CD4-positive, alpha-beta T cell treated with Interleukin-17A for 1 hour (primary cell): ENCODE data around the gene OCEL1.

Experiments
- DNase-seq: peaks from one replicate; pipeline ENCODE4 v3.0.0-alpha.2; 2020

The OCEL1 gene

GRCh38 chr19:17240826-17241399, 14.9 kb downstream of the OCEL1 start:
- no peak for DNase-seq

- DNase-seq: no peak
Observed at GRCh38 chr19:17242431-17243208, 16.6 kb downstream of the OCEL1 start.

GRCh38 chr19:17243211-17243829, 17.3 kb downstream of the OCEL1 start:
- no peak for DNase-seq

GRCh38 chr19:17243830-17244617, 18.0 kb downstream of the OCEL1 start:
- DNase-seq: no peak

- DNase-seq: peak; percentile 10
Observed at GRCh38 chr19:17244618-17245534, 18.9 kb downstream of the OCEL1 start.

DNA sequence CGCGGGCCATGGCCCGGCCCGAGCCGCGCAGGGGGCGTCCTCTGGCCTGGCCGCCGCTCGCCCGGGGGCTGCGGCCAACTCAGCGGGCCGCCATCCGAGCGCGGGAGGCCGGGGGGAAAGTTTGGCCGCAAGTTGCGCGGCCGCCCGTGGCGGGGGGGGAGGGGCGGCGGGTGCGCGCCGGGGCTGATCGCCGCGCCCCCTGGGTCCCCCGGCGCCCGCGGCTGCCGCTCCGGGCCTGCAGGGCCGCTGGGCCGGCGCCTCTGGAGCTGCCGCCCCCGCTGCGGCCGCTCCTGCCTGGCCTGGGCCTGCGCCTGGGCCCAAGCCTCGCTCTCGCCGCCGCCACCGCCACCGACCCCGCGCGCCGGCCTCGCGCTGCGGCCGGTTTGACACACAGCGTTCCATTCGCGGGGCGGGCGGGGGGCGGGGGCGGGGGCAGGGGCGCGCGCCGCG, 19.5 kb downstream of the OCEL1 start, which contains the start of gene NR2F6:
Gene NR2F6 (minus strand): TSS at position 385 of the 450 bp plus-strand sequence. CDS start 699 bp downstream, outside the sequence.
- no peak for DNase-seq

GRCh38 chr19:17246681-17247425, 20.8 kb downstream of the OCEL1 start:
- no peak for DNase-seq

DNA sequence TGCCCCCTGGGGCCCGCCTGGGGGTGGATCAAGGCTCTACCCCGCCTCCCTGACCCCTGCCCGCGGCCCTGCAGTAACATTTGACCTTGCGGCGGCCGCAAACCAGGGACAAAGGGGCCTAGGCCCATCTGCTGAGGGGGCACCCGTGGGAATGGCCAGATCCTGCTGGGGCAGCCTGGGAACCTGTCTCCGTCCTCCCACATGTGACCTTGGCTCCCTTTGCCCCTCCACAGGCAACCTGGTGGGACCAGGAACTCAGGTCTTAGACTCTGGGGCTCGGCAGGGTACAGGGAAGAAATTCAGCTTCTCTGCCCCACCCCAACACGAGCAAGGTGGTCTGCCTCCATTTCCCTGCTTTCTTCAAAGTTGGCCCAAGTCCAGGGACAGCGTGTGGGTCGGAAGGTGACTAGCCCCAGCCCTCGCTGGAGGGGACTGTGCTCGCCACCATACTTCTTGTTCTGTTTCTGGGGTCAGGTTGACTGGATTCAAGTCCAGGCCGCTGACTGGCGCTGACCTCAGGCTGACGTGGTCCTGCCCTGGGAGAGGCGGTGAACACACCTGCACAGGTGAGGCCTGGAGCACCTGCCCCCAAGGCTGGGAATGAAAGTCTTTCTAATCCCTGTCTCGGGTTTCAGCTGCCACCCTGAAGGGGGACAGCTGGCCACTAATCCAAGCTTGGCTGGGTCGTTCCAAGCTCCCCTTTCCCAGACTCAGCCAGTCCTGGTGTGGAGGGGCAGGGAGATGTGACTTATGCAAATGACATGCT, 22.2 kb downstream of the OCEL1 start:
- DNase-seq: no peak

GRCh38 chr19:17249887-17250548, 24.0 kb downstream of the OCEL1 start:
- DNase-seq: no peak

- DNase-seq: no peak
Observed at GRCh38 chr19:17254636-17255035, 28.6 kb downstream of the OCEL1 start.

DNA sequence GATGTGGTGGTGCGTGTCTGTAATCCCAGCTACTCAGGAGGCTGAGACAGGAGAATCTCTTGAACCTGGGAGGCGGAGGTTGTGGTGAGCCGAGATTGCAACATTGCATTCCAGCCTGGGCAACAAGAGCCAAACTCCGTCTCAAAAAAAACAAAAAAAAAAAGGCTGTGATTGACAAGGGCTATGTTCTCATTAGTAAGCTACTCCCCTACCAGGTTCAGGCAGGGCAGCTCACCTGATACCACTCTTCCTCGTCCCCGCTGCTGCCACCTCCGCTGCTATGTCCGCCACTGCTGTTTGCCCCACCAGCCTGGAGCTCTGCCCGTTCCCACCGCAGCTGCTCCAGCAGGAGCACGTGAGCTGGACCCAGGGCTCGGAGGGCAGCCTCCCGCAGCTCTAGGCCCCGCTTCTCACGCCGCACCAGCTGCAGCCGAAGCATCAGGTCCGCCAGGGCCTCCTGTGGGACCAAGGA, 29.2 kb downstream of the OCEL1 start:
- DNase-seq: no peak

DNA sequence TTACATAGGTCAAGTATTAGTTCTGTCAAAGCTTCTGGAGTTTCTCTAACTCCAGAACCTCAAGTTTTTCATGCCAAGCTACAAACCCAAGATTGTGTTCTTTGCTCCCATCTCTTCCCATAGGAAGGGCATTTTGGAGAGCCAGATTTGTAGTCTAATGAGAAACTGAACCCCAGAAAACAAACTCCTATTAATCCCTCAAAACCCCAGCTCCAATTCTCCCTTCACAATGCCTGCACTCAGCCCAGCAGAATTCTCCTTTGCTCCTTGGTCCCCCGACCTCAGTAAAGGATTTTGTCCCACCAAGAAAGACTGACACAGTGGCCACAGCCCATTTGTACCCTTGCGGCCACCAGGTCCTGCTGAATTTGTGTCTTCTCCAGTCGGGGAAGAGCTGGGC, 30.1 kb downstream of the OCEL1 start:
- DNase-seq: no peak

- DNase-seq: no peak
Observed at GRCh38 chr19:17259118-17259780, 33.2 kb downstream of the OCEL1 start.

DNA sequence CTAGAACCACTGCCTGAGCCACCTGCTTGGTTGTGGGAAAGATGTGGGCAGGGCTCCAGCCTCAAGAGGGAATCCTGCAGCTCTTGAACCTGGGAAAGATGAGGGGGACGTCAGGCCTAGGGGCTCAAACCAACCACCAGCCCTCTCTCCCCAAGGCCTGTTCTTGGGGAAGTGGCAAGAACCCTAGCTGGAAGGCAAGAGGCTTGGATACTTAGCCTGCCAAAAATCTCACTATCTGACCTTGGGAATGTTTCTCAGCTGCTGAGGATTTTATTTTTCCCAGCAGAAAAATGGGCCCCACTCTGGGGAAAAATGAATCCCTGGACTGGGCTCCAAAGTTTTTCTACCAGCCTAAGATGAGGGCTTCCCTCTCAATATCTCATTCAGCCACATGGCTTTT, 33.9 kb downstream of the OCEL1 start:
- DNase-seq: no peak

DNA sequence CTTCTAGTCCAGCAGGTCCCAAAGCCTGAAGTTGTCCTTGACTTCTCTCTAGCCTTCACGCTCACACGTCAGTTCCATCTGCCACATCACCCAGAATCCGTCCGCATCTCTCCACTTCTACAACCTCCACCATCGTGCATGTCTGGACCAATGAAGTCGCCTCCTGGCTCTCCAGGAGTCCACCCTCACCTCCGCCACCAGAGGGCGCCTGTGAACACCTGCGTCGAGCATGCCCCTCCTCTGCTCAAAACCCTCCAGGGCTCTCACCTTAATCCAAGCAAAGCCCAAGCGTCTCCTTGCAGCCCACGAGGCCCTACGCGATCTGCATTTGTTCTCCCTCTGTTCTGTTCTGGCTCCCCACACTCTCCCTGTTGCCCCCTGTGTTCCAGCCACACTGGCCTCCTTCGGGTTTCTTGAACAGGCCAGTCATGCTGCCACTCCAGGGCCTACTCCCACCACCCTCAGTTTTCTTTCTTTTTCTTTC, 34.9 kb downstream of the OCEL1 start:
- peak; percentile 91 for DNase-seq

GRCh38 chr19:17262557-17262956, 36.5 kb downstream of the OCEL1 start:
- no peak for DNase-seq

DNA sequence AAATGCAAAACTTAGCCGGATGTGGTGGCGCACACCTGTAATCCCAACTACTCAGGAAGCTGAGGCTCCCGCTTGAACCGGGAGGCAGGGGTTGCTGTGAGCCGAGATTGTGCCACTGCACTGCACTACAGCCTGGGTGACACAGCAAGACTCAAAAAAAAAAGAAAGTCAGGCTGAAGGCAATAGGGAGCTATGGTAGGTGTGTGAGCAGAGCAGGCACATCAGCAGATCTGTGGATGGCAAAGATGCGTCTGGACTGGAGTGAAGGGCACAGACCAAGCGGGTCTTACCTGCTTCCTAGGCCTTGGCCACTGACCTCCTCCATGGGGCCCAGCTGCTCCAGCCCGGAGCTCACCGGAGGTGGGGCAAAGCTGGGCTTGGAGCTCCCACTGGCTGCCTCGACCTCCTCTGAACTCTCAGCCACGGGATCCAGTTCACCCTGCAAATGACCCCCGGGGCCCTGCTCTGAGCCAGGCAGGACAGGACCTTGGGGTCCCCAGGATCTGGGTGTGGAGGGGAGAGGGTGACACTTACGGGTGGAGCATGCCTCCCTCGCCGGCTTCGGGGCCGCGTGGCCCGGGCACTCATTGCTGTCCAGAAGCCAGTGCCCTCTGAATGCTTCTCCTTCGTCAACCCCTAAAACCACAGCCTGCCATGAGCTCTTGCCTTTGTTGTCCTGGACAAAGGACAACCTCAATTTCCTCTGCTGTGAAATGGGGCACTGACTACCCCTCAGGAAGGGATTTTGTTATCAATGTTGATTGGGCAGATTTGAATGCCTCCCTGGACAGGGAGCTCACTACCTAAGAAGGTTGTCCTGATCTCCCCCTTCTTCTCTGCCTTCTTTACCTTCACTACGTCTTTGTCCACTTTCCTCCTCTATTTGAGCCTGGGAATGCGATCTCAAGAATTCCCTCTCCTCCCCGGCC, 38.0 kb downstream of the OCEL1 start:
- DNase-seq: no peak

- peak; percentile 22 for DNase-seq
Observed at GRCh38 chr19:17264641-17264979, 38.6 kb downstream of the OCEL1 start, which contains the start of gene USHBP1. USHBP1 (minus strand) TSS chr19:17264745; CDS start chr19:17264299, 446 bp downstream.
